HepG2 (cell line): ENCODE measurements around the gene CARHSP1. TPM values are rescaled to one million over a fixed set of nuclear protein-coding genes. Genes with fewer than 3 reads are reported as not detected.

Experiments
- EZH2 ChIP-seq: conservative IDR thresholded peaks from 2 replicates; pipeline ENCODE4 v1.6.1; 2012; ENCODE audit warnings: mild to moderate bottlenecking, low read depth, low read length, moderate library complexity
- FOXA1 ChIP-seq, 2 experiments: fragments of 450-650 bp in 1 of 2; sonication (generic) in 1 of 2; formaldehyde crosslinking in 1 of 2; IDR thresholded peaks; 2 replicates each; pipeline versions ENCODE4 v1.4.0 to v1.6.1; 2016 to 2020; ENCODE audit warnings: missing genetic modification reagents in 1 of 2
- MAFF ChIP-seq: IDR thresholded peaks from 2 replicates; pipeline ENCODE4 v1.6.1; 2011; ENCODE audit warnings: low read depth, low read length, improper control_type of control experiment
- RFX5 ChIP-seq: IDR thresholded peaks from 2 replicates; pipeline ENCODE4 v1.6.1; 2011; ENCODE audit warnings: low read depth, low read length, improper control_type of control experiment
- ZBTB7A ChIP-seq: sonication (generic); formaldehyde crosslinking; IDR thresholded peaks from 2 replicates; pipeline ENCODE4 v1.8.0; 2022; ENCODE audit warnings: mild to moderate bottlenecking, missing genetic modification reagents
- ZNF230 ChIP-seq: sonication (generic); formaldehyde crosslinking; IDR thresholded peaks from 2 replicates; pipeline ENCODE4 v1.4.0; 2020; ENCODE audit warnings: mild to moderate bottlenecking, missing genetic modification reagents
- ZNF354B ChIP-seq: sonication (generic); formaldehyde crosslinking; IDR thresholded peaks from 2 replicates; pipeline ENCODE4 v1.8.0; 2022; ENCODE audit warnings: mild to moderate bottlenecking, missing genetic modification reagents
- ZNF546 ChIP-seq: sonication (generic); formaldehyde crosslinking; conservative IDR thresholded peaks from 2 replicates; pipeline ENCODE4 v1.8.1; 2023; ENCODE audit warnings: mild to moderate bottlenecking, missing genetic modification reagents
- ZNF564 ChIP-seq: sonication (generic); formaldehyde crosslinking; IDR thresholded peaks from 2 replicates; pipeline ENCODE4 v1.8.1; 2023; ENCODE audit warnings: mild to moderate bottlenecking, missing genetic modification reagents
- ZNF629 ChIP-seq: sonication (generic); formaldehyde crosslinking; conservative IDR thresholded peaks from 2 replicates; pipeline ENCODE4 v1.5.0; 2020; ENCODE audit warnings: missing genetic modification reagents
- ZNF644 ChIP-seq: IDR thresholded peaks from 2 replicates; pipeline ENCODE4 v1.6.1; 2016; ENCODE audit warnings: low read depth
- ZNF775 ChIP-seq: sonication (generic); formaldehyde crosslinking; IDR thresholded peaks from 2 replicates; pipeline ENCODE4 v1.4.0; 2020; ENCODE audit warnings: missing genetic modification reagents, mild to moderate bottlenecking, moderate library complexity, borderline replicate concordance
- polyA plus RNA-seq, 8 experiments: library from polyadenylated mRNA; depleted of rRNA in 3 of 8; stranded (reverse) in 7 of 8; unstranded in 1 of 8; fragments of >200 nt; fragmentation: Illumina TruSeq in 4 of 8; extraction: Trizol in 4 of 8; gene quantifications; 2 replicates each; pipeline versions ENCODE4 v1.2.1 to v1.2.3, GENCODE V29; 2011 to 2016; ENCODE audit warnings: low read depth in 4 of 8, missing spikeins in 1 of 8, mixed read lengths in 1 of 8; ENCODE audit not compliant: insufficient read depth in 1 of 8
- total RNA-seq, 5 experiments: library from RNA; depleted of rRNA; stranded (reverse); fragments of >200 nt; fragmentation: Illumina TruSeq; extraction: Trizol; gene quantifications; 2 replicates each; pipeline ENCODE4 v1.2.3, GENCODE V29; 2016; ENCODE audit warnings: low read depth in 1 of 5
- TF ChIP-seq, protein P1 (sequence below): sonication (generic); formaldehyde crosslinking; IDR thresholded peaks from 2 replicates; pipeline ENCODE4 v1.9.0; 2021; ENCODE audit warnings: missing genetic modification reagents, borderline replicate concordance
- TF ChIP-seq, protein P2 (sequence below): sonication (generic); formaldehyde crosslinking; IDR thresholded peaks from 2 replicates; pipeline ENCODE4 v1.4.0; 2020; ENCODE audit warnings: mild to moderate bottlenecking, missing genetic modification reagents, borderline replicate concordance
- TF ChIP-seq, protein P3 (sequence below): sonication (generic); formaldehyde crosslinking; IDR thresholded peaks from 2 replicates; pipeline ENCODE4 v1.4.0; 2020; ENCODE audit warnings: missing genetic modification reagents
- TF ChIP-seq, protein P4 (sequence below): sonication (generic); formaldehyde crosslinking; IDR thresholded peaks from 2 replicates; pipeline ENCODE4 v1.4.0; 2020; ENCODE audit warnings: missing genetic modification reagents, borderline replicate concordance
- TF ChIP-seq, protein P5 (sequence below): sonication (generic); formaldehyde crosslinking; IDR thresholded peaks from 2 replicates; pipeline ENCODE4 v1.4.0; 2020; ENCODE audit warnings: mild to moderate bottlenecking, missing genetic modification reagents

The CARHSP1 gene
- total and polyA plus RNA-seq, 2 of the 13 experiments (the other 11 are each of a cell fraction or from before 2014, with no cell fraction given) = 173 to 345 TPM

DNA sequence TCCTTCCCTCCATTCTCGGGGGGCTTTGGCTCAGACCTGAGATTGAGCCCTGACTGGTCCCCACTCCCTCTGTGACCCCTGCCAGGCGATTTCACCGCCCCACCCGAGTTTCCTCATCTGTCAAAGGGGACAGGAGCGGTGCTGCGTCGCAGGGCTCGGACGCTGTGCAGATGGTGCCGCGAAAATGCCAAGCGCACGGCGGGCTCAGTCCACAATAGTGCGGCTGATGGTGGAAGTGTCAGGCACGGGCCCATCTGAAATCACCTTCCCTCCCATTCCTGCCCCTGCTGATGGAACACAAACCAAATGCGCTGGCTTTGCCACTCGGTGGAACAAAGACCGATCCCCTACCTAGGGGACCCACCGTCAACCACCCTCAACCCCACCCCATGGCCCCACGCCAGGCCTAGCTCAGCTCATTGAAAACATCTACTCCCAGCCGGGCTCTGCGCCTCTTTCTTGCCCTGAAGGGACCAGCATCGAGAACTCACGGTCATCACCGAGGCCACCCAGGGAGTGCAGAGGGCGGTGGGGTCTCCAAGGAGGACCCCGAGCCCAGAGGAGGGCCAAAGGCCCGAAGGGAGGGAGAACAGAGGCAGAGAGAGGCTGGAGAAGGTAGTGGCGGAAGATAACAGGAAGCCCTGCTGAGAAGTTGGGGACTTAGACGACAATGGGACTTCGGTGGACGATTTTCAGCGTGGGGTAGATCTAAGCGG is 1.4 kb downstream of the CARHSP1 start (continued):
- TF ChIP-seq ZNF629 (CRISPR knock-in tag) (no peak), RFX5 (no peak), ZNF230 (CRISPR knock-in tag) (peak; percentile 58; the same call in 1 of the 2 replicates), ZNF546 (CRISPR knock-in tag) (no peak), ZNF354B (CRISPR knock-in tag) (no peak), ZNF775 (CRISPR knock-in tag) (no peak), ZNF564 (CRISPR knock-in tag) (no peak), EZH2 (no peak), FOXA1 (IDR thresholded peaks at IDR 0.05) (no peak), FOXA1 (CRISPR knock-in tag; IDR thresholded peaks at IDR 0.05) (no peak), ZNF644 (CRISPR knock-in tag) (0 out of 2 replicates have a peak, but pooled peaks have one; percentile 28), MAFF (no peak), ZBTB7A (CRISPR knock-in tag) (peak; percentile 73; the same call in 1 of the 2 replicates)
- TF ChIP-seq, protein P1, sequence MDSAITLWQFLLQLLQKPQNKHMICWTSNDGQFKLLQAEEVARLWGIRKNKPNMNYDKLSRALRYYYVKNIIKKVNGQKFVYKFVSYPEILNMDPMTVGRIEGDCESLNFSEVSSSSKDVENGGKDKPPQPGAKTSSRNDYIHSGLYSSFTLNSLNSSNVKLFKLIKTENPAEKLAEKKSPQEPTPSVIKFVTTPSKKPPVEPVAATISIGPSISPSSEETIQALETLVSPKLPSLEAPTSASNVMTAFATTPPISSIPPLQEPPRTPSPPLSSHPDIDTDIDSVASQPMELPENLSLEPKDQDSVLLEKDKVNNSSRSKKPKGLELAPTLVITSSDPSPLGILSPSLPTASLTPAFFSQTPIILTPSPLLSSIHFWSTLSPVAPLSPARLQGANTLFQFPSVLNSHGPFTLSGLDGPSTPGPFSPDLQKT (CRISPR knock-in tag) = no peak
- TF ChIP-seq, protein P2, sequence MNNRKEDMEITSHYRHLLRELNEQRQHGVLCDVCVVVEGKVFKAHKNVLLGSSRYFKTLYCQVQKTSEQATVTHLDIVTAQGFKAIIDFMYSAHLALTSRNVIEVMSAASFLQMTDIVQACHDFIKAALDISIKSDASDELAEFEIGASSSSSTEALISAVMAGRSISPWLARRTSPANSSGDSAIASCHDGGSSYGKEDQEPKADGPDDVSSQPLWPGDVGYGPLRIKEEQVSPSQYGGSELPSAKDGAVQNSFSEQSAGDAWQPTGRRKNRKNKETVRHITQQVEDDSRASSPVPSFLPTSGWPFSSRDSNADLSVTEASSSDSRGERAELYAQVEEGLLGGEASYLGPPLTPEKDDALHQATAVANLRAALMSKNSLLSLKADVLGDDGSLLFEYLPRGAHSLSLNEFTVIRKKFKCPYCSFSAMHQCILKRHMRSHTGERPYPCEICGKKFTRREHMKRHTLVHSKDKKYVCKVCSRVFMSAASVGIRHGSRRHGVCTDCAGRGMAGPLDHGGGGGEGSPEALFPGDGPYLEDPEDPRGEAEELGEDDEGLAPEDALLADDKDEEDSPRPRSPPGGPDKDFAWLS = peak; percentile 89; the same call in 1 of the 2 replicates
- TF ChIP-seq, protein P3, sequence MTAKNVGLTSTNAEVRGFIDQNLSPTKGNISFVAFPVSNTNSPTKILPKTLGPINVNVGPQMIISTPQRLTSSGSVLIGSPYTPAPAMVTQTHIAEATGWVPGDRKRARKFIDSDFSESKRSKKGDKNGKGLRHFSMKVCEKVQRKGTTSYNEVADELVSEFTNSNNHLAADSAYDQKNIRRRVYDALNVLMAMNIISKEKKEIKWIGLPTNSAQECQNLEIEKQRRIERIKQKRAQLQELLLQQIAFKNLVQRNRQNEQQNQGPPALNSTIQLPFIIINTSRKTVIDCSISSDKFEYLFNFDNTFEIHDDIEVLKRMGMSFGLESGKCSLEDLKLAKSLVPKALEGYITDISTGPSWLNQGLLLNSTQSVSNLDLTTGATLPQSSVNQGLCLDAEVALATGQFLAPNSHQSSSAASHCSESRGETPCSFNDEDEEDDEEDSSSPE (CRISPR knock-in tag) = no peak
- TF ChIP-seq, protein P4, sequence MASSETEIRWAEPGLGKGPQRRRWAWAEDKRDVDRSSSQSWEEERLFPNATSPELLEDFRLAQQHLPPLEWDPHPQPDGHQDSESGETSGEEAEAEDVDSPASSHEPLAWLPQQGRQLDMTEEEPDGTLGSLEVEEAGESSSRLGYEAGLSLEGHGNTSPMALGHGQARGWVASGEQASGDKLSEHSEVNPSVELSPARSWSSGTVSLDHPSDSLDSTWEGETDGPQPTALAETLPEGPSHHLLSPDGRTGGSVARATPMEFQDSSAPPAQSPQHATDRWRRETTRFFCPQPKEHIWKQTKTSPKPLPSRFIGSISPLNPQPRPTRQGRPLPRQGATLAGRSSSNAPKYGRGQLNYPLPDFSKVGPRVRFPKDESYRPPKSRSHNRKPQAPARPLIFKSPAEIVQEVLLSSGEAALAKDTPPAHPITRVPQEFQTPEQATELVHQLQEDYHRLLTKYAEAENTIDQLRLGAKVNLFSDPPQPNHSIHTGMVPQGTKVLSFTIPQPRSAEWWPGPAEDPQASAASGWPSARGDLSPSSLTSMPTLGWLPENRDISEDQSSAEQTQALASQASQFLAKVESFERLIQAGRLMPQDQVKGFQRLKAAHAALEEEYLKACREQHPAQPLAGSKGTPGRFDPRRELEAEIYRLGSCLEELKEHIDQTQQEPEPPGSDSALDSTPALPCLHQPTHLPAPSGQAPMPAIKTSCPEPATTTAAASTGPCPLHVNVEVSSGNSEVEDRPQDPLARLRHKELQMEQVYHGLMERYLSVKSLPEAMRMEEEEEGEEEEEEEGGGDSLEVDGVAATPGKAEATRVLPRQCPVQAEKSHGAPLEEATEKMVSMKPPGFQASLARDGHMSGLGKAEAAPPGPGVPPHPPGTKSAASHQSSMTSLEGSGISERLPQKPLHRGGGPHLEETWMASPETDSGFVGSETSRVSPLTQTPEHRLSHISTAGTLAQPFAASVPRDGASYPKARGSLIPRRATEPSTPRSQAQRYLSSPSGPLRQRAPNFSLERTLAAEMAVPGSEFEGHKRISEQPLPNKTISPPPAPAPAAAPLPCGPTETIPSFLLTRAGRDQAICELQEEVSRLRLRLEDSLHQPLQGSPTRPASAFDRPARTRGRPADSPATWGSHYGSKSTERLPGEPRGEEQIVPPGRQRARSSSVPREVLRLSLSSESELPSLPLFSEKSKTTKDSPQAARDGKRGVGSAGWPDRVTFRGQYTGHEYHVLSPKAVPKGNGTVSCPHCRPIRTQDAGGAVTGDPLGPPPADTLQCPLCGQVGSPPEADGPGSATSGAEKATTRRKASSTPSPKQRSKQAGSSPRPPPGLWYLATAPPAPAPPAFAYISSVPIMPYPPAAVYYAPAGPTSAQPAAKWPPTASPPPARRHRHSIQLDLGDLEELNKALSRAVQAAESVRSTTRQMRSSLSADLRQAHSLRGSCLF (CRISPR knock-in tag) = no peak
- TF ChIP-seq, protein P5, sequence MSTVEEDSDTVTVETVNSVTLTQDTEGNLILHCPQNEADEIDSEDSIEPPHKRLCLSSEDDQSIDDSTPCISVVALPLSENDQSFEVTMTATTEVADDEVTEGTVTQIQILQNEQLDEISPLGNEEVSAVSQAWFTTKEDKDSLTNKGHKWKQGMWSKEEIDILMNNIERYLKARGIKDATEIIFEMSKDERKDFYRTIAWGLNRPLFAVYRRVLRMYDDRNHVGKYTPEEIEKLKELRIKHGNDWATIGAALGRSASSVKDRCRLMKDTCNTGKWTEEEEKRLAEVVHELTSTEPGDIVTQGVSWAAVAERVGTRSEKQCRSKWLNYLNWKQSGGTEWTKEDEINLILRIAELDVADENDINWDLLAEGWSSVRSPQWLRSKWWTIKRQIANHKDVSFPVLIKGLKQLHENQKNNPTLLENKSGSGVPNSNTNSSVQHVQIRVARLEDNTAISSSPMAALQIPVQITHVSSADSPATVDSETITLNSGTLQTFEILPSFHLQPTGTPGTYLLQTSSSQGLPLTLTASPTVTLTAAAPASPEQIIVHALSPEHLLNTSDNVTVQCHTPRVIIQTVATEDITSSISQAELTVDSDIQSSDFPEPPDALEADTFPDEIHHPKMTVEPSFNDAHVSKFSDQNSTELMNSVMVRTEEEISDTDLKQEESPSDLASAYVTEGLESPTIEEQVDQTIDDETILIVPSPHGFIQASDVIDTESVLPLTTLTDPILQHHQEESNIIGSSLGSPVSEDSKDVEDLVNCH (CRISPR knock-in tag) = peak; percentile 80; the same call in 1 of the 2 replicates
